HG03064 (cell line): ENCODE data around the gene SDS.

ENCODE experiments used
- ATAC-seq: cut with Tn5 transposase; IDR thresholded peaks from one replicate; pipeline ENCODE4 v1.9.1; 2021; ENCODE audit warnings: low read depth; ENCODE audit not compliant: unreplicated experiment

SDS gene, protein sequence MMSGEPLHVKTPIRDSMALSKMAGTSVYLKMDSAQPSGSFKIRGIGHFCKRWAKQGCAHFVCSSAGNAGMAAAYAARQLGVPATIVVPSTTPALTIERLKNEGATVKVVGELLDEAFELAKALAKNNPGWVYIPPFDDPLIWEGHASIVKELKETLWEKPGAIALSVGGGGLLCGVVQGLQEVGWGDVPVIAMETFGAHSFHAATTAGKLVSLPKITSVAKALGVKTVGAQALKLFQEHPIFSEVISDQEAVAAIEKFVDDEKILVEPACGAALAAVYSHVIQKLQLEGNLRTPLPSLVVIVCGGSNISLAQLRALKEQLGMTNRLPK

DNA sequence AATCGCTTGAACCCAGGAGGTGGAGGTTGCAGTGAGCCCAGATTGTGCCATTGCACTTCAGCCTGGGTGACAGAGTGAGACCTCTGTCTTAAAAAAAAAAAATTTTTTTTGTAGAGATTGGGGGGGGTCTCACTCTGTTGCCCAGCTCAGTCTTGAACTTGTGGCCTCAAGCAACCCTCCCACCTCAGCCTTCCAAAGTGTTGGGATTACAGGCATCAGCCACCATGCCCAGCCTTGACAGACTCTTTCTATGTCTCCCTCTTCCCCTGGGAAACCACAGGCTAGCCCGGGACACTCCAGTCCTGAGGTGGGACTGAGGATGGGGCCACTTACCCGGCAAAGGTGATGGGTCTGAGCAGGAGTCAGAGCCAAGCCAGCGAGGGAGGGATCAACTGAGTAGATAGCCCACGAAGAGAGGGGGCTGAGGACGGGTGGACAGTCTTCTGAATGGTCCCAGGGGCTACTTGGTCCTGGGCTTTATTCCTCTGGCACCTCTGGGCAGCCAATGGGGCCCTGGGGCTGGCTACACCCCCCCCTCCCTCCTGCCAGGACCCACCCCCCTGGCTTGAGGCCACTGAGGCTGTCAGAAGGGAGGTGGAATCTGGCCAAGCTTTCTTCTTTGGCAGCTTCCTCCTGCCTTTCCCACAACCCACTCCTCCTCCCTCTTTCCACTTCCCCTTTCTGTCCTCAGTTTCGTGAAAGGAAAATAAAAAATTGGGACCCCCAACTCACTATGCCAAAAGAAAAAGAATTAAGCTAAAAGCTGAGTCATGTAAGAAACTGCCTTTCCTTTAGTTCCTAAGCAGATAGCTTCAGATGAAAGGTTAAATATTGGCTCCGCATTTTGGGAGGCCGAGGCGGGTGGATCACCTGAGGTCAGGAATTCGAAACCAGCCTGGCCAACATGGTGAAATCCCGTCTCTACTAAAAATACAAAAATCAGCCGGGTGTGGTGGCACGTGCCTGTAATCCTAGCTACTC lies at the start of gene SDS:
TSS of gene SDS (minus strand) at position 453 of the 981 bp plus-strand sequence. CDS start 4,179 bp downstream, outside the sequence.
- ATAC-seq: no peak

DNA sequence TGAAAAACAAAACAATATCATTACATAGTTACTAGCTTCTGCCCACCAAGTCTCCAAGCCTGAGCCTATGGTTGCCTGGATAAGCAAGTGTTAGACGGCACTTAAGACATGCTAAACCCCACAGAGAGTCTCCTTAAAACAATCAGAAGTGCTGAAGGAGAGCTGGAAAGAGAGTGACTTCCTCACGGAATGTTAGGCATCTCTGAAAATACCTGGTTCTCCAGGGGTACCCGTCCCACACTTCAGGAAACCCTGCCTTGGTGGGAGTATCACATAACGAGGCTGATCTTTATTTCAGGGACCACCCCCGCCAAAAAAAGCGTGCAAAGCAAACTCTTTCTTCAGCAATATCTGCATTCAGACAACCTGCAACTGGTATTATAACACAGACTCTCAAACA lies 49.6 kb upstream of the SDS start:
- ATAC-seq: no peak

DNA sequence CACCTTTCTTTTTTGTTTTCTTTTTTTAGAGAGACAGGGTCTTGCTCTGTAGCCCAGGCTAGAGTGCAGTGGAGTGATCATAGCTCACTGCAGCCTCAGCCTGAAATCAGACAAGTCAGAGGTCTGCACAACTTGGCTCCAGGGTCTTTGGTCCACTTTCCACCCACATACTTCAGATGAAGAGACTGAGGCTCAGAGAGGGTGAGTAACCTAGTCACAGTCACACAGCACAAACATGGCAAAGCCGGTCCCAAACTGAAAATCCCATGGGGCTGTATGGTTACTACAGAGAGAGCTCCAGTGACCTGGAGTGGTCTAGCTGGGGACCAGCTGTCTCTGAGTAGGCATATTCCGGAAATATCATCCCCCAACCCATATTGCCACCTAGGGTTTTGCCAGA lies 48.8 kb upstream of the SDS start:
- ATAC-seq: no peak

DNA sequence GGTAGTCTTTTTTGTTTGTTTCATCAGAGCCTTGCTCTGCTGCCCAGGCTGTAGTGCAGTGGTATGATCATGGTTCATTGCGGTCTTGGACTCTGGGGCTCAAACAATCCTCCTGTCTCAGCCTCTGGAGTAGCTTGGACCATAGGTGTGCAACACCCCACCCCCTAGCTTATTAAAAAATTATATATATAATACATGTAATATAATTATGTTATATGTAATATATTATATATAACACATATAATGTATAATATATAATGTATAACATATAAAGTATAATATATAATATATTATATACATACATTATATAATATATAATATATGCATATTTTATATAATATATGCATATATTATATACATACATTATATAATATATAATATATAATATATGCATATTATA lies 46.2 kb upstream of the SDS start:
- ATAC-seq: no peak

DNA sequence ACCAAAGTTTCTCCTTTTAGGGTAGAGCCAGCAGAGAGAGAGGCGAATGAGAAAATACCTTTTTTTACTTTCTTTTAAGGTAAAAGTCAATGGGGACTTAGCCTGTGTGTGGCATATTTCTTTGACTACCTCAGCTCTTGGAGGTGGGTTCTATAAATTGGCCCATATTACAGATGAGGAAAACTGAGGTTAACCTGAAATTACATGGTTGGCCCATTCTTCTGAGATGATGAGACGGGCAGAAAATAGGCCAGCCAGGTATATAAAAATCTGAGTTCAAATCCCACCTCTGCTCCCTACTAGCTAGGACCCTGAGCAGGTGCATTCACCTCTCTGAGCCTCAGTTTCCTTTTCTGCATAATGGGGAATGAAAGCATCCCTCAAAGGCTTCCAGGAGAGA lies 45.6 kb upstream of the SDS start:
- ATAC-seq: no peak

DNA sequence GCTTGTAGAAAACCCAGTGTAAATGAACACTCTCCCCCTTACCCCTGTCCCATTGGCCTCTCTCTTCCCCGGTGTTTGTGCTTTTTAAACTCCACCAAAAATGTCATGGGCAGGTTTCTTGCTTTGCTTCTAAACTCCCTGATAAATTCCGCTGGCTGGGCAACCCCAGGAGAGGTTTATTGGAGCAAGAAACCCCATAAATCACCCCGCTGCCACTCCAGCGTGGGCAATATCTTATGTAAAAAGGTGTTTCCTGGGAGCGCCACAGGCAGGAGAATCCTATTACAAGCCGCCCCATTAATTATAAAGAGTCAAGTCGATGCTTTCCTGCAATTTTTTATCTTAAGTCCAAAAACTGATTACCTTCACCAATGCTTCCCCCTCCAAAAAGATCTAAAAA lies 45.2 kb upstream of the SDS start:
- ATAC-seq: no peak

DNA sequence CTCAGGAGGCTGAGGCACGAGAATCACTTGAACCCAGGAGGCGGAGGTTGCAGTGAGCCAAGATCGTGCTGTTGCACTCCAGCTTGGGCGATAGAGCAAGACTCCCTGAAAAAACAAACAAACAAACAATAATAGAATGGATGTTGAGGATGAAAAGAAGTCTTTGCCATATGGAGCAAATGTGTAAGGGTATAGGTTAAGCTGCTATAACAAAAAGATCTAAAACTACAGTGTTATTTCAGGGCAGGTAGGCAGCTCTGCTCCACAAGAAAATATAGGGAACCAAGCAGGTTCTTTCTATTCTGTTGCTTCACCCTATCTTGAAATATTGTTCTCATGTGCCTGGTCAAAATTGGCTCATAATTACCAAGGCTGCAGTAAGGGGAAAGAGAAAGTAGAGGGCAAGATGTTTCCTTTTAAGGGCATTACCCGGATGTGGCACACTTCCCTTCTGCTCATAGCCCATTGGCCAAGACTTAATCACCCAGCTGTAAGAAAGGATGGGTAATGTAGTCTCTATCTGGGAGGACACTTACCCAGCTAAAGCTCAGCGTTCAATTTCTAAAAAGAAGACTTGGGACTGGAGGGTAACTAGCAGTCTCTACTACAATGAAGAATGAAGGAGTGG lies 42.0 kb upstream of the SDS start:
- no peak for ATAC-seq

DNA sequence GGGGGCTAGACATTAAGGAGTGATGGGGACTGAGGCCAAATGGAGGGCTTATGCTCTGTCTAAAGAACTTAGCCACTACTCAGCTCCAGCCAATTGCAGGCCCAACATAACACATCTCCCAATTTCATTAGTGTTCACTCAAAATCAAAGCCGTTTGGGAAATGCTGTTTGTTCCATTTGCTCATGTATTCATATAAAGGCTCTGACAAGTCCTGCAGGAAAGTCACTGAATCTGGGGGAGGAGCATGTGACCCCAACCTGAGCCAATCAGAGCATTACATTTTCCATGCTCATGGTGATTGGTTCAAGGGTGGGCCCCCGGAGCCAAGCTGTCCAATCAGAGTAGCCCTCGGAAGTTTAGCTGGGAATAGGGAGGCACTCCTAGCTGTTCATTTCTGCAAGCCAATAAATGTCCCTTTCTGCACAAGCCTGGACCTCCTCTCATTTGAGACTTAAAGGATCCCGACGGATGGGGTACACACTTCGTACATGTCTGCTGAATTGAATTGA lies 39.4 kb upstream of the SDS start:
- ATAC-seq: no peak

DNA sequence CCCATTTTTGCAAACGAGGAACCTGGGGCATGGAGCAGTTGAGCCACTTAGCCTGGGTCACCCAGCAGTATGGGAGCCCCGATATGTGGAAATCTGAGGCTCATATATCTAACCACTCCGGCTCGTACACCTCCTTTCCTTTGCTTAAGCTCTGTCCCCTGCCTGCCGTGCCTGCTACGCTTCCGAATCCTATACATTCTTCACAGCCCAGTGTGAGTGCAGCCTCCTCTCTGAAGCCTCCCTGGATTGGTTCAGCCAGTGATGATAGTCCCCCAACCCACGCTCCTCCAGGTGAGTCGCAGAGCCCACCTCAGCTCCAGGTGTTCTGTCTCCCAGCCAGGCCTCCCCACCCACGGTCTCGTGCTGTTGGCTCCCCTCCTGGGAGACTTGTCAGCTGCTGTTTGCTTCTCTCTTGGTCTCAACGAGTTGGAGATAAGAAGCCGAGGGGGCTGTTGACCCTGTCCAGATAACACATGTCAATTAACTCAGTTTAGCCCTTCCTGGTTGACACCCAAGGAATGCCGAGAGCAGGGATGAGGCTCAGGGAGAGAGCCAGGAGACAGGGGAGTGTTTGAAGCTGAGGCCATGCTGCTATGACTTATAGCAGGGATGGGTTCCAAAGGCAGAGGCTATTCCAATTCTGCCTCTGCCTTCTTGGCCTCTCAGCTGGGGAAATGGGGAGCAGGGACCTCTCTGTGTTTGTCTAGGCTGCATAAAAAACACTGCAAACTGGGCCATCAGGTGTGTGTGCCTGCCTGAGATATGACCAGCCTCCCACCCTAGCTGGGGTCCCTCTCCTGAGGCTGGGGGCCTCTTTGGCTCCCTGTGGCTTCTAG lies 37.5 kb upstream of the SDS start:
- ATAC-seq: no peak

DNA sequence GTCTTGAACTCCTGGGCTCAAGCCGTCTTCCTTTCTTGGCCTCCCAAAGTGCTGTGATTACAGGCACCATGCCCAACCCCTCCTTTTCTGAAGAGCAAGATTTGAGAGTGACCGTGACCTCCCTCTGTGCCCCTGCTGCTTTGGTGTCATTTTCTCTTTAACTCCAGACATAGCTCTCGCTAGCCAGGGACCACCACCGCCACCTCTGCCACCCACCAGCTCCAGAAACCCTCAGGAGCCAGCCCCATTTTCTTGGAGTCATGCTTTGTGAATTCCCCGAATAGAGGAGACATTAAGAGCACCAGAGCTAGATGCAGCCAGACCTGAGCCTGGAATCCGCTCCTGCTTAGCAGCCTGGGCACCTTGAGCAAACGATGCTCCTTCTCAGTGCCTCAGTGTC lies 36.6 kb upstream of the SDS start:
- no peak for ATAC-seq

DNA sequence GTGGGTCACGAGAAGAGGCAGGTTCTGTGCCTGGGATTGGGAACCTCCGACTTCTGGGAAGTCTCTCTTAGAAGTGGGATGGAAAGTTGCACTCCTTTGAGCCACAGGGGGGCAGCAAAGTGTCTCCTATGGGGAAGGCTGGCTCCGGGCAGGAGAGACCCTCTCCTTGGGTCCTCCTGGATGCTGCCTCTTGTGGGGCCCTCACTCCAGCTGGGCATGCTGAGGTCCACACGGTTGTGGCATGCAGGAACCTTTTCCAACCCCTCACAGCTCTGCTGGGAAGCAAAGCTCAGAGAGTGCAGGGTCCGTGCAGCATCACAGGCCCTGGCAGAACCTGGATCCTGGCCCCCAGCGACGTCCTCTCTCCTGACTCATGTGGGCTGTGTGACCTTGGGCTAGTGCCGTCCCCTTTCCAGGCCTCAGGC lies 35.9 kb upstream of the SDS start:
- no peak for ATAC-seq

DNA sequence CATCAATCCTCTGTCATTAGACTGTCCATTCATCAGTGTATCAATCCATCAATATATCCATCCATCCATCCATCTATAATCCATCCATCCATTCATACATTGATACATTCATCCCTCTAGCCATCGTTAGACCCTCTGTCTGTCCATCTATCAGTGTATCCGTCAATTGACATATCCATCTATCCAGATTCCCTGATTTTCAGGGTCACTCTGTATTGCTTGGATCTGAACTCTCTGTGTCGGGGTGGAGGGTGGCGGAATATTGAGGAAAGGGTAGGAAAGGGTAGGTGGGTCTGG lies 35.6 kb upstream of the SDS start:
- ATAC-seq: no peak

DNA sequence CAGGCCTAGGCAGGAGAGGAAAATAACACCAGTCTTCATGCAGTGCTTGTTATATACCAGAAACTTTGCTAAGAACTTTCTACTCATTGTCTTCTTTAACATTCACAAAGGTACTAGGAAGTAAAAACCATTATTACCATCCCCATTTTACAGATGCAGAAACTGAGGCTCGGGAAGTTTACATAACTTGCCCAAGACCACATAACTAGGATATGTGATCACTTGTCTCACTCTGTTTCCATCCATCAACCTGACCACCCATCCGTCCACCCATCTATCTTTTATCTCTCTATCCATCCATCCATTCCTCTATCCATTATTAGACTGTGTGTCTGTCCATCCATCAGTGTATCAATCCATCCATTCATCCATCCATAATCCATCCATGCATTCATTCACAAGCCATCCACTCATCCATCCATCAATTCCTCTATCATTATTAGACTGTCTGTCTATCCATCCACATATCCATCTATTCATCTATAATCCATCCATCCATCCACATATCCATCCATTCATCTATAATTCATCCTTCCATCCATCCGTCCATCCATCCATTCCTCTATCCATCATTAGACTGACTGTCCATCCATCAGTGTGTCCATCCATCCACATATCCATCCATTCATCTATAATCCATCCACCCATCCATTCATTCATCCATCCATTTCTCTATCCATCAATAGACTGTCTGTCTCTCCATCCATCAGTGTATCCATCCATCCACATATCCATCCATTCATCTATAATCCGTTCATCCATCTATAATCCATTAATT lies 35.0 kb upstream of the SDS start:
- no peak for ATAC-seq

DNA sequence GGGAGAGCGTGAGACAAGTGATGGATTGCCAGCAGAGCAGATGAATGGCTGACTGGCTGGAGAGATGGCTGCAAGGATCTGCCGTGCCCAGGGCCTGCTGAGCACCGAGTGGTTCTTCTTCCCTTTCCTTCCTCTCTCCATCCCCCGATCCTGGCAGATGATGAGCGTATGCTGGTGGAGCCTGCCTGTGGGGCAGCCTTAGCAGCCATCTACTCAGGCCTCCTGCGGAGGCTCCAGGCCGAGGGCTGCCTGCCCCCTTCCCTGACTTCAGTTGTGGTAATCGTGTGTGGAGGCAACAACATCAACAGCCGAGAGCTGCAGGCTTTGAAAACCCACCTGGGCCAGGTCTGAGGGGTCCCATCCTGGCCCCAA lies 34.0 kb upstream of the SDS start:
- no peak for ATAC-seq

DNA sequence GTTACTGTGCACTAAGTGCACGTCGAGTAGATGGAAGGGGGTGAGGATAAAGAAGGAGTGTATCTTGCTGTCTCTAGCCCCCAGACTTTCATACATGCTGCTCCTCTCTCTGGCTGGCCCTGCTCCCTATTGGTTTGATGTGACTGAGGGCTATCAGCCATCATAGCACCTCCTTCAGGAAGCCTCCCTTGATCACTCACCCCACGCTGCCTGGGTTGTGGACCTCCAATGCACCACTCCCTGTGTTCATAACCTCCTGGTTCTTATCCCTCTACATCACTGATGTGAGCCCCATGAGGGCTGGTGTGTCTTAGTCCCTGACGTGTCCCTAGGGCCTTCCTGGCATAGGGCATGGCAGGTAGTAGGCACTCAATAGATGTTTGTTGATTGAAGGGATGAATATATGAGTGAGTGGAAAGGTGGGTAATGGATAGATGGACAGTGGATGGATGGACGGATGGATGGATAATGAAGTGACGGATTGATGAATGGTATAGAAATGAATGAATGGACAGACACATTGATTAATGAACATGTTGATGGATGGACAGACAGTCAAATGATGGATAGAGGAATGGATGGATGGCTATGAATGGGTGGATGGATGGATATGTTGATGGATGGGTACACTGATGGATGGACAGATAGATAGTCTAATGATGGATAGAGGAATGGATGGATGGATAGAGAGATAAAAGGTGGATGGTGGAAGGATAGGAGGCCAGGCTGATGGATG lies 33.5 kb upstream of the SDS start:
- no peak for ATAC-seq

DNA sequence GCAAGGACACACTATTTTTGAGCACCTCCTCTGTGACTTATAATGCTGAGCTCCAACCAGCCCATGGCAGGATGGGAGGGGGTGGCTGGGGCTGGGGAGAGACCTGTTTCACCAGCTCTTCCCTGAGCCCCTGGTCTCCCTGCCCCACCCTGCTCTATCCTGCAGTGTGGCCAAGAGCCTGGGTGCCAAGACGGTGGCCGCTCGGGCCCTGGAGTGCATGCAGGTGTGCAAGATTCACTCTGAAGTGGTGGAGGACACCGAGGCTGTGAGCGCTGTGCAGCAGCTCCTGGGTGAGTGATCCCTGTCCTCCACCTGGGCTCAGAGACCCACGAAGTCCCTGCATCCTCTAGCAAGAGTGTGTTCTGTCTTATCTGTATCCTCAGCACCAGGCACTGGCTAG lies 32.9 kb upstream of the SDS start:
- no peak for ATAC-seq

DNA sequence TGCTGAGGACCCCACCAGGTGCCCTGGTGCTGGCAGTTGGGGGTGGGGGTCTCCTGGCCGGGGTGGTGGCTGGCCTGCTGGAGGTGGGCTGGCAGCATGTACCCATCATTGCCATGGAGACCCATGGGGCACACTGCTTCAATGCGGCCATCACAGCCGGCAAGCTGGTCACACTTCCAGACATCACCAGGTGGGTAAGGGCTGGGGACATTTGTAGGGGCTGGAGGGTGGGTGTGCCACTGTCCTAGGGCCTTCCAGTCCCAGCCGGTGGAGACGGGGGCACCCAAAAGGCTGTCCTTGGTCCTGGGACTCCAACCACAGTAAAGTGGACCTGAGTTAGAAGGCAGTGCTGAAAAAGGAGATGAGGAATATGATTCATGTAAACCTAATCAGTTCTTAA lies 31.7 kb upstream of the SDS start:
- ATAC-seq: no peak

DNA sequence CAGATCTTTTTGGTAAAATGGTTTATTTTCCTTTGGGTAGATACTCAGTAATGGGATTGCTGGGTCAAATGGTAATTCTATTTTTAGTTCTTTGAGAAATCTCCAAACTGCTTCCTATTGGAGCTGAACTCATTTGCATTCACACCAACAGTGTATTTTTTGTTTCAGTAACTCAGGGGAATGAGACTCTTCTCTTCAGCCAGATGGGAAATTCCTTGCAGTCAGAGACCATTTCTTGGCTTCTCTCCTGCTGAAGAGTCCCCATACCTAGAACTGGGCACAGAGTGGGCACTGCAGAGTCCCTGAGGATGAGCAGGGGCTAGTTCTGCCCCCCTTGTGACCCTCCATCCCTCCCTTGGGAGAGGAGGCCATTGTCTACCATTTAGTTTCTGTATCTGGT lies 29.3 kb upstream of the SDS start:
- ATAC-seq: no peak

DNA sequence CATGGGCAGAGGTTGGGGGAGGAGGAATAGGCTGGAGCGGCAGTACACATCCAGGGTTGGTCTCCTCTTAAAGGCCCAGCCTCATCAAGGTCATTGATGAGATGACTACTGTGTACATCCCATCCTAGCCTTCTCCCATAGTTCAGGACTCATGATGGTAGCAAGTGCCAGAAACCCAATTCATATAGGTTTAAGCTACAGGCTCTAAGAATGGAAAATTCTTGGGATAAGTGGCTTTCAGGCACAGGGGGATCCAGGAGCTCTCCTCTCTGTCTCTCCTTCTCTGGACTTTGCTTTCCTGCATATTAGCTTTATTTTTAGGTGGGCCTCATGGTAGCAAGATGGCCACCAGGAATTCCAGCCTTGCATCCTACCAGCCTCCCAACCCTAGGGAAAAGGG lies 24.8 kb upstream of the SDS start:
- ATAC-seq: no peak
